Stimulated activated CD4-positive, alpha-beta T cell treated with anti-CD3 and anti-CD28 coated beads, Interleukin-12 subunit alpha, Interleukin-12 subunit beta, amount 100 ng/mL, for 4 hours (primary cell): Measurements from ENCODE around the gene CARD10.
"Not testable (repeated sequence)": the region's sequence is repeated elsewhere in the genome, so short reads cannot be mapped to it uniquely, and the experiment has no call there.

ENCODE experiments used
- DNase-seq: peaks from one replicate; pipeline ENCODE4 v3.0.0-alpha.2; 2020

Gene CARD10

DNA sequence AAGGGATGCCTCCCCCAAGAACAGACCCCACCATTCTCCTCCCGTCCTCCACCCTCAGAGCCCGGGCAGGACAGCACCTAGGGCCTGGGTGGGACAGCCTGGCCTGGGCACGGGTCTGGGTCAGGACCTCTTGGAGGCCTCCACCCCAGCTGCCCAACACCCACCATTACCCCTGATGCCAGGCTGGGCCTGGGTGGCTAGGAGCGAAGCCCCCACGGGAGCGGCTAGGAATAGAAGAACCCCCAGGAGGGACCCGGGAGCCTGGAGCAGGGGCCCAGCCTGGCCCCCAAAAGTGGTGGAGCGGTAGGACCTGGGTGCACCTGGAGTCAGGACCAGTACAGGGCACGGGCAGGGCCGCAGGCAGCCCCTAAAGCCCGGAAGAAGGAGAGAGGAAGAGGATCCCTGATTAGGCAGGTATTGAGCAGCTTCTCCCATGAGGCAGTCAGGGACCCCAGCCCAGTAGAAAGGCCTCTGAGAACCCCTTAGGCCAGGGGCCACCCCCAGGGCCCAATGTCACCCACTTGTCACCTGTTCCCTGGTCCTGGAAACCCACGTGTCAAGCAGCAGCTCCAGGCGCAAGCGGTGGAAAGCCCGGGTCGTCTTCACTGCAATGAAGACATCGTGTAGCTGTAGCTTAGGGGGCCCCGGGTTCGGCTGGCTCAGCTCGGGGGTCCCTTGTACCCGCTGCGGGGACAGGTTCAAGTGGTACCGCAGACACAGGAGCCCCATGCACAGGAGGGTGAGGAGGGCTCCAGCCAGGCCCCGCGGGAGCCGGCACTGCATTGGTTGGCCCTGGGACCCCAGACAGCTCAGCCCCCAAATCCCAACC lies 33.6 kb downstream of the CARD10 start:
- DNase-seq = peak; percentile 10

DNA sequence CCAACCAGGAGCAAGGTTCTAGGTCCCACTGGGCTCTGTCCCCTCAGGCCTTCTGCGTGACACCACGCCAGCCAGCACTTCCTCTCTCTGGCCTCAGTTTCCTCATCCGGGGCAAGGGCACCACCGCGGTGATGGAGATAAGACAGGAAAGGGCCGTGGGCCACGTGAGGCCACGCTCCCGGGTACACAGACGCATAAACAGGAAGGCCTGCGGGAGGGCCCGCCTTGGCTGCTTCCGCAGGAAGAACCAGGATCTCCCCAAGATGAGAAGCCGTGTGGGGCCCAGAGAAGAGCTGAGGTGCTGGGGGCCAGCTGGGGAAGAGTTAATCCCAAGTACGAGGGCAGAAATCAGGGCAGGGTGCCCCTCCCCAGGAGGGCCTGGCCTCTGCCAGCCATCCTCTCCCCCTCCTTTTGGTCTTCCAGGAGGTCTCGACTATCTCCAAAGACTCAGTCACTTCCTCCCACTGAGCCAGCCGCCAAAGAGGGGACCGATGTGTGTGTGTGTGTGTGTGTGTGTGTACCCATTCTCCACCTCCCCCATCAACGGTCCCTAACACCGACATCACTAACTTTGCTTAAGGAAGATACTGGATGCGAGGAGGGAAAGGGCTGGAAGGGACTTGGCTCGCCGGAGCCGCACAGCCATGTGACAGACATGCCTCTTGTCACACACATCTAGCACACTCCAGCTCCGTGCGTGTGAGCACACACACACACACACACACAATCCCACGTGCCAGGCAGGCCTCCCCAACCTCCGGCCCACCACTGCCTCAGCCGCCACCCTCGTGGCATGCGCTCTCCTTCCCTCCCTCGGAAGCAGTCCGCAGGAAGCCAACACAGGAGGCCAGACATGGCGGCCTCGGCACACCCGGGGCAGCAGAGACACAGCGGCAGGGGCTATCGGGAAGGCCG lies 34.5 kb downstream of the CARD10 start:
- peak; percentile 75 for DNase-seq

DNA sequence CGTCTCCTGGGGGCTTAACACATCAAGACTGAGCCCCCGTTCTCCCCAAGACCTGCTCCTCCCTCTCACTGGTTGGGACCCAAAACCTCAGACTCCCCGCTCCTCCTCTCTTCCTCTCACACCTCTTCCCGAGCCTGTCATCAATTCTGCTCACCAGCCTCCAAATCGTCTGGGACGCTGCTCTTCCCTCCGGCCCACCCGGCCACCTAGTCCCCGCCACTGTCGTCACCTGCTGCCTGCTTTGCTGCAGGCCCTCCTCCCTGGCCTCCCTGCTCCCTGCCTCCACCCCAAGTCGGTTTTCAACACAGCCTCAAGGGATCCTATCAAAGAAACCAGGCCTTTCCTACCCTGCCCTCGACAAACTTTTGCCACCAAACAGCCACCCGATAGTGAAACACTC lies 36.2 kb downstream of the CARD10 start:
- DNase-seq = no peak

DNA sequence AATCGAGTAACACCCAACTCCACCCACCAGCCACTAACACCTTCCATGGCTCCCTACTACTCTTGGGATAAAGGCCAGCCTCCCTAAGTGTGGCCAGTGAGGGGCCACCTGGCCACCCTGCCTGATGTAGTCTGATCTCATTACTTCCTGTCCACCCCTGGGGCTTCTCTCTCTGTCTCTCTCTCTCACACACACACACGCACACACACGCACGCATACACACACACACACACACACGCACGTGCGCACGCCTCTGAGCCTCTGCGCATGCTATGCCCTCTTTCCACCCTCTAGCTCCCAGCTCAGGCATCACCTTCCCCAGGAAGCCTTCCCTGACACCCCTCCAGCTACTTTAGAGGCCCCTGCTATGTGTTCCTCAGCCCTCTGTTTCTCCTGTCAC lies 37.0 kb downstream of the CARD10 start:
- no peak for DNase-seq

DNA sequence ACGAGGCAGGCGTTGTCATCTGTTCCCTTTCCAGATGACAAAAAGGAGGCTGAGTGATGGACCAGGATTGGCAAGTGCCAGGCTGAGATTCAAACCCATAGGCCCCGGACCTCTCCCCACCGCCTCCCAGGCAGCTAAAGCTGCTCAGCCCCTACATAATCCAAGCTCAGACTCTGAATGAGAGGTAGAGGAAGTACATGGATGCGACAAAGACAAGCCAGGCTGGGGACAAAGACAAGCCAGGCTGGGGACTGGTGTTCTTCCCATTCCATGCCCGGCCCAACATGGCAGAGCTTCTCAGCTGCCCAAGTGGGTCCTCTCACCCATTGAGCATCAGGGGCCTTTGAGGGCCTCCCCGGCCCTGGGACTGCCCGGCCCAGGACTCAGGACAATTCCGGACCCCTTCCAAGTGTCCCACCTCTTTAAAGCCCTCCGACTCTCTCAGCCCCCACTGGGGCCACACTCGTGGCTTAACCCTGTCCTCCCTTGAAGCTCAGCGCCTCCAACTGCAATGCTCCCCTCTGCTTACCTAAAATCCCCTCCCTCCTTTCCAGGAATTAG lies 37.8 kb downstream of the CARD10 start:
- DNase-seq = no peak

DNA sequence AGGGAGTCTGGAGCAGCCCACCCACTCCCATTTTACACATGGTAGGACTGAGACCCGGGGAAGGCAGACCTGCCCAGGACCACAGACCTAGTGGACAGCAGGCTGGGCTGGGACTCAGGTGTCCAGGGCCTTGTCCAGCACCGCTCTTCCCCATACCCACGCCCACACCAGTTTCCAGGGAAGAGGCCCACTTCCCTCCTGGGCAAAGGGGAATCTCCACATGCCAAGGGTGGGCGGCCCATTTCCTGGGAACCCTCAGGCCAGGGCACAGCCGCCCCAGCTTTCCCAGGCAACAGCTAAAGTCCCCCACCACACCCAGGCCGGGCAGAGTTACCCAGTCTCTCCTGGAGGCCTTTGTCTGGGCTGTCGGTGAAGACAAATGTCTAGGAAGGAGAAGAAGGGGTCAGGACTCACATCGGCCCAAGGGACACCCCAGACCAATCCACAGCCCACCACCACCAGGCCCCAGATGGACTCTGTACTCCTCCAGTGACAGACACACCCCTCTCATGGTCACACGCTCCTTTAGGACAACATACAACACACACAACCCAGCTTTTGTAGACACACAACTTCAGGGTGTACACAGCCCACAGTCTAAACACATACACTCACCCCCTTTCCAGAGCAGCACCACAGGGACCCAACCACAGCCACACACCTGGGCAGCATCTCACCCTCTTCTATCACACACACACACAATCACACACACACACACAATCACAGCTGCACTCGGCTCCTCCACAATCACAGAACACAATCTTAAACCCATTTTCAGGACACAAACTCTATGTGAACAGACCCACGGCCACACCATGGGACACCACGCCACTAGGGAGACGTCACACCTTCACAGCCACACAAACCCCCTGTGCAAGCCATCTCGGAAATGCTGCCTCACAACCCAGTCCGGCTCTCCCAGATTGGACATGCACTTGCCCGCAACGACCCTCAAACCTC lies 38.5 kb downstream of the CARD10 start:
- no peak for DNase-seq

DNA sequence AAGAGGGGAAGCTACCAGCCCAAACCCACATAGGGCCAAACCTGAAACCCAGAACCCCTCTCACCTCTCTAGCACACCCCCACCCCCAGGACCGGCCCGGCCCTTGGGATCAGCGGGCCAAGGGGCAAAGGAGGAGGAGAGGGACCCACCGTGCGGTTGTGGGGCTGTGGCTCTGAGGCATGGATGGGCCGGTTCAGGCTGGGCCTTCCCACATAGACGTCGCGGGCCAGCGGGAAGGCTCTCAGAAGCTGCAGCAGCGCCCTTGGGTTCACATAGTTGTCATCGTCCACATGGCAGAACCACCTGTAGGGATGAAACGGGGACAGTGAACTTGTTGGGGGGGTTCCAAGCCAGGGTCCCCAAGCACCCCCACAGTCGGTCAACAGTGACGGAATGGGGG lies 40.0 kb downstream of the CARD10 start:
- no peak for DNase-seq

DNA sequence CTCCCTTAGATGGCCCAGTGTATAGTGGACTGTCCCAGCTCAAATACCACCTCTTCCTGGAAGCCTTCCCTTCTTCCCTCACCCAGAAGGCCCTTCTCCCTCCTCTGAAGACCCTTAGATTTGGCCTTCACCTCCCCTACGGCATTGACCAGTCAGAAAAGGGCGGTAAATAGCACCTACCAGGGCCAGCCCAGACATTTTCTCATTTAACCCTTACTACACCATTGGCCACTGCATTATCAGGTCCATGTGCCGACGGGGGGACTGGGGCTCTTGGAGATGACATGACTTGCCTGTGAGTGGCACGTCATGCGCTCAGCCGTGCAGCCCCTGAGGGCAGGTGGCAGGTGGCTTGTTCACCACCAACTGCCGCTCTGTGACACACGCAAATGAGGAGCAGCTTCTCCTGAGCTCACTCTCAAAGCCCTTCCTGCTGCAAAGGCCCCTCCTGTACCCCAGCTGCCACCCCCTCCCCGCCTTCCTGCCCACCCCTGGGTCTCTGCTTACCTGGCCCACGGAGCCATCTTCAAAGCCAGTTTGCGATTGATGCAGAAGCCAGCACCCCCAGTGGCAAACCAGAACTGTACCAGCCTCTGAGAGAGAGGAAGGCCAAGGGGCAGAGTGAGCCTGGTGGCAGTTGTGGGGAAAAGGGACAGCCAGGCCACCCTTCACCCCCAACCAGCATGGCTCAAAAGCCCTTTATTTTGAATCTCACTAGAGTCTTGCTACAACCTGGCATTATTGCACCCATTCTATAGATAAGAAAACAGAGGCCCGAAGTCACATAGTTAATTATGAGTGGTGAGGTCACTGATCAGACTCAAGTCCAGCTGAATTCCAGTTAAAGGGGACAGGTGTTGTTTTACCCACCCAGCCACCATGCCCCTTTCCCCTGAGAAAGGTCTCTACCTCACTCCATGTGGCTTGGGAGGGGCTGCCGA lies 42.6 kb downstream of the CARD10 start:
- no peak for DNase-seq

DNA sequence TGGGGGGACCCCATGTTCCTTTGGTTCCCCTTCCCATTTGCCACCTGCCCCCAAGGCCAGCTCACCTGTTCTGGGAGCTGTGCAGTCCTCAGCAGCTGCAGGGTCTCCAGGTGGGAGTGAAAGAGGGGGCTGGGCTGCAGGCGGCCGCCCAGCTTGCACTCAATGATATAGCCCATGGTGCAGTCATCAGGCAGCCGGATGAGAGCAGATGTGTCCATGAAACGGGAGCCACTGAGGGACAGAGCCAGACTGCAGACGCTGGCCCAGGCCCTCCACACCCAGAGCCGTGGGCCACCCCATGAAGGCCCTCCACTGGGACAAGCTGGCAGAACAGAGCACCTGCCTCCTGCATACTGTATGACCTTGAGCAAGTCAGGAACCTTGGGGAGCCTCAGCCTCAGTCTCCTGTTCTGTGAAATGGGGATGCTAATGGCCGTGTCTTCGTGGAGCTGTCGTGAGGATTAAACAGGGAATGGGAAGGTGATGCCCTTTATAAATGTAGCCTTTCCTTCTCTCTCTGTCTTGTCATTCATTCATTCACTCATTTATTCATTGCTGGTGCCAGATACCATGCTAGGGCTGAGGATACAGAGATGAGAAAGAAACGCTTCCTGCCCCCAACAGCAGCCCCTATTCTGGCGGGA lies 44.6 kb downstream of the CARD10 start:
- no peak for DNase-seq

DNA sequence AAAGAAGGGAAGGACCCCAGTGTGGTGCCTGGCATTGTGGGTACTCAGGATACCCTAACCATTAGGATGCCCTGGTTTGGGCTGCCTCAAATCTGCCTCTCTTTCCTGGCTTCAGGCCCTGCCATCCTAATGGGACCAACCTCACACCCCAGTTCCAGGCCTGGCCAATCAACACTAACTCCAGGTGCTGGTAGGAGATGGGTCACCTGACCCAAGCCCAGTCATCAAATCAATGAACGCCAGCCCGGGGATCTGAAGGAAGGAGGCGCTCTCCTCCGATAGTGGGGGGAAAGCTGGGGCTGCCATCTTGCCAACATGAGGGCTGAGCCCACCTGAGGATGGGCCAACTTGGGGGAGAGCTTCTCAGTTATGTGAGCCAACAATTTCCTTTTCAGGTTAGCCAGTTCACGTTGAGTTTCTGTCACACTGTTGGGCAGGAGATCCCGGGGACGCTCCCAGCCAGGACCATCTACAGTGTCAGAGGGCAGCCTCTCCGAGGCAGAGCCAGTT lies 45.7 kb downstream of the CARD10 start:
- DNase-seq = no peak

DNA sequence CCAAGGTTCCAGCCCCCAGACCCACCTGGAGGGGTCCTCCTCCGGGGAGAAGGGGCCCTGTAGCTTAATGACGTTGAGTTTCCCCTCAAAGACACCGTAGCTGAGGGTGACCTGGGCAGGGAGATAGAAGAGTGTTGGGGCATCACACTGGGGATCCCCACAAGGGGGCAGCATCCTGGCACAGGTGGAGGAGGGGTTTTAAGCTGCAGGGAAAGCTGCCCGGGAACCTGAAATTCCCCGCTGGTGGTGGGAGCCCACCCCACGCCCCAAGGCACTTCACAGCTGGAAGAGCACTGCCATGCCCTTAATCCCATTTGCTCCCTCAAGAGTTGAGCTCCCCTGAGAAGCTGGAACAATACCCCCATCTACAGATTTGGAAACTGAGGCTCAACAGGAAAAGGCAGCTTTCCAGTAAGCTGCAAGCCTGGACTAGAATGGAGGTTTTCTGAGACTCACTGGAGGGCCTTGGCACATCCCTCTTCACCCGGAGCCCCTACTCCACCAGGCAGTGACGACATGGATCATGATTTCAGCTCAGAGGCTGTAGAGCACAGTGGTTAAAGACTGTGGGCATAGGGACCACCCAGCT lies 46.7 kb downstream of the CARD10 start:
- peak; percentile 27 for DNase-seq

DNA sequence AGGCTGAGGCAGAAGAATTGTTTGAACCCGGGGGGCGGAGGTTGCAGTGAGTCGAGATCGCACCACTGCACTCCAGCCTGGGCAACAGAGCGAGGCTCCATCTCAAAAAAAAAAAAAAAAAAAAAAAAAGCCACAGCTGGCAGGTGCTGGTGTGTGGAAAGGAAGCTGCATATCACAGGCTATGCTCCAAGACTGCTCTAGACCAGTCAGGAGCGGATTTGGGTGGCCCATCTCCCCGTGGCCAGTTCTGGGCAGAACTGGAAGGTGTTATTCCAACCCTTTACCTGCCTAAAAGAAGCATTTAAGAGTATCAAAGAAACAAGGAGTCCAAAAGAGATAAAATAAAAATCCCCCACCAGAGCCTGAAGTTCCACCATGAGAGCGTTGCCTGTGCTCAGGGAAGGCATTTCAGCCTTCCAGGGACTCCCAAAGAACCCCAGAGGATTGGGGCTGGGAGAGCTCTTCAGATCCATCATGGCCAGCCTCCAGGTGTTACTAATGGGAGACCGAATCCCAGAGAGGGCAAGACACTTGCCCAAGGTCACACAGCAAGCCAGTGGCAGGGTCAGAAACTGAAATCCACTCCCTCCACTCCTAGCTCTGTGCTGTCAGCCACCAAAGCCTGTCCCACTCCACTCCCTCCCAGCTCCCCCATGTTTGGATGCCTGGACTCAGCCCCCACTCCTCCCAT lies 47.3 kb downstream of the CARD10 start:
- no peak for DNase-seq

DNA sequence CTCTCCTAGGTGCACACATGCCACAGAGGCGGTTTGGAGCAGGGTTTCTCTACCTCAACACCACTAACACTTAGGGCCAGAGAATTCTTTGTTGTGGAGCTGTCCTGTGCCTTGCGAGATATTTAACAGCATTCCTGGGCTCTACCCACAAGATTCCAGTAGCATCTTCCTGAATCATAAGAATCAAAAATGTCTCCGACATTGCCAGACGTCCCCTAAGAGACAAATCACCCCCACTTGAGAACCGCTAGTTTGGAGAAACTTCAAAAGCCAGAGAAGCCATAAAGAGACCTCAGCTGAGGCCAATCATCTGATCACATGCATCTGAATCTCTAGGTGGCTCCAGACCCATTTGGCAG lies 49.1 kb downstream of the CARD10 start:
- DNase-seq = no peak

DNA sequence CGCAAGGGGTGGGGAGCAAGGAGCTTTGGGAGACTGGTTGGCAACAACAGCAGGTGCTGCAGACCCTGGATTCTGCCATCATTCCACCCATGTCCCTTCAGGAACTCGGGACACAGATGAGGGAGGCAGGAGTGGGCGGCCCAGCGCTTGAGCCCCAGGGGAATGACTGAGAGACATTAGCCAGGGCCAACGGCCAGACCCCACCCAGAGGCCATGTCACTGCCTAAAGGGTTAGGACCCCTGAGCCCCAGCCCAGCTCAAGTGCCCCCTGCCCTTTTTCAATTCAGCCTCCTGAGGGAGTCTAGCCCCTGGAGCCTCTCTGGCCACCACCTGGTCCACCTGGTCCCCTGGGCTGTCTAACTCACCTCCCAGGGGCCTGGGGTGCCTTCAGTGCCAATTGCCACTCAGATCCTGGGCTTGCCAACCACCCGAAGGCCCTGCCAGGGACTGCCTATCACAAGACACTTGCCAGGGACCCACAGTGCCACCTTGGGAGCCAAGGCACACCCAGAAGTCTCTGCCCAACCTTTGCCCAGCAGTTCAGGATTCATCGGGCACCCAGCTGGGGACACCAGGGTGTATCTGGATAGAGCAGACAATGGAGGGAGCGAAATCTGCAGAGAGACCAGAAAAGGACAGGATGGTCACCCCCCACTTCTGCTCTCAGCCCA lies 49.7 kb downstream of the CARD10 start:
- no peak for DNase-seq

DNA sequence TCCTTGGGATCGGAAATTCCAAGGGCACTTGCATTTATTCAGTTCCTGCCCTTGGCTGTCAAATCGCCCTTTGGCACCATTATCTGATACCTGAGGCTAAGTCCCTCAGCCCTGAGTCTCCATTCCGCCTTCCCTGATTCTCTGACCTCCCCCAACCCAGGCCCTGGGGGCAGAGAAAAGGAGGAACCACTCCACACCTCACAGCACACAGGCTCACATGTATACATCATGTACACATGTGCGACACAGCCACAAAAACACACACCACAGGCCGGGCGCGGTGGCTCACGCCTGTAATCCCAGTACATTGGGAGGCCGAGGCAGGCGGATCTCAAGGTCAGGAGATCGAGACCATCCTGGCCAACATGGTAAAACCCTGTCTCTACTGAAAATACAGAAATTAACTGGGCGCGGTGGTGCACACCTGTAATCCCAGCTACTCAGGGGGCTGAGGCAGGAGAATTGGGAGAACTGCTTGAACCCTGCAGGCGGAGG lies 51.0 kb downstream of the CARD10 start:
- DNase-seq = not testable (repeated sequence)

DNA sequence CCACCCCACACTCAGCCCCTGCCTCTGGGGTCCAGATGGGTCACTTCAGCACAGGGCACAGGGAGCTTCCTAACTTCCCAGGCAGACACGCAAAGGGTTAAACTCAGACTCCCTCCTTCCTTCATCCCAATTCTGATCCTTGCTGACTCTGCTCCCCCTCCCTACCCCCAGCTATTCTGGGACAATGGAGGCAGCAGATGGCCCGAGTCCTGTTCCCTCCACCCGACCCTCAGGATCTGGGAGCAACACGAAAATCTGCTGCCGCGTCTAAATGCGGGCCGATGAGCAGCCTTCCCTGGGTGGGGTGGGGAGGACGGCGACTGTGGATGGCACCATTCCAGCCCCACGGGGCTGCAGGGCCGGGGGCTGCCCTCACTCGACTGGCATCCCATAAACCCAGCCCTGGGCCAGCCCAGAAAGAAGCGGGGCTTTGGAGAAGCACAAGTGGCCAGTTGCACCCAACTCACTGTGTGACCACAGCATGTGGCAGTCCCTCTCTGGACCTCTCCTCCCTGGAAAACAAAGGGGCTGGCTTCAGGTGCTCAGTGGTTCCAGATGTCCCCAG lies 51.7 kb downstream of the CARD10 start:
- DNase-seq = no peak

DNA sequence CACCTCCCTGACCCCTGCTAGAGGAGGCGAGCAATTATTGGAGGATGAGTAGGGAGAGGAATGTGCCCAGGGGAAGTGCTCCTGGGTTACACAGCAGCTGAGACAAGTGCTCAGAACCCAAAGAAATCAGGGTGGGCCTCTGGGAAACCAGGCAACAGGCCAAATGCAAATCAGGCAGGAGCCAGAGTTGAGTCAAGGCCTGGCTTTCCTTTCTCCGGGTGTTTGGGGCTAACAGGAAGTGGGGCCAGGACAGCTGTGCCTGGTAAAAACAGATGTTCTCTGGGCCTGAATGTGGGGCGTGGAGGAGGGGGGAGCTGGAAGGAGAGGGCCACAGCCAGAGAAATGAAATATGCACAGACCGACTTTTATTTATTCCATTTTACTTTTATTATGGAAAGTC lies 55.0 kb downstream of the CARD10 start:
- DNase-seq = no peak

DNA sequence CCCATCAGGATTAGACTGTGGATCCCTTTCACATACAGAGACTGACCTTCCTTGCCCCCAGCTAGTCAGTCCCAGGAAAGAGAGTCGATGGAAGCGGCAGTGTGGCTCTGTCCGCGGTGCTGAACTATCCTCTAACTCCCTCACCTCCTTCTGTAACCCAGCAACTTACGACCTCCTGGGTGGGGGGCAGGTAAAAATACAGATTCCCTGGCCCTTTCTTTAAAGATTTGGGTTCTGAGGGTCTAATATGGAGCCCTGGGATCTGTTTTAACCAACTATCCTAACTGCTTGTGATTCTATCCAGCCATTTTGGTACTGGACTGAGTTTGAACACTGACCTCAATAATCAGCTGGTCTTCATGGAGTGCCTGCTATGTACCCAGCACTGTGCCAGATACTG lies 56.2 kb downstream of the CARD10 start:
- DNase-seq = no peak

DNA sequence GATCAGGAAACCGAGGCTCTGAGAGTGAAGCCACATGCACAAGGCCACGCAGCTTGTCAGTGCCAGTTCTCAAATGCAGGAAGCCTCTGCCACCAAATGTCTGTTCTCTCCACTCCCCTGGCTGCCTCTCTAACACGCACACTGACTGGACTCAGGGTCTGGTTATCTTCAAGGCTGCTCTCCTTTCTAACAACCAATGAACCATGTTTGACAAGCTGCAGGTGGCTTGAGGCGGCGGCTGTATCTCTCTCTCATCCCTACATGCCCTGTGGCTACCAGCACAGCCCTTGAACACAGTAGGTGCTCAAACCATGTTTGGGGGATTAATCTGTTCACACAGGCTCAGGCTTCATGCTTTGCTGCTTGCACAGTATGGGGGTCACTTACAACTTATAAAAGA lies 56.8 kb downstream of the CARD10 start:
- no peak for DNase-seq
